ENCODE results near the gene CDHR1.

The CDHR1 gene

GRCh38 chr10:84264611-84265141, 70.3 kb downstream of the CDHR1 start:
- peak; percentile 58 for DNase-seq (ENCODE audit: low read depth)

DNA sequence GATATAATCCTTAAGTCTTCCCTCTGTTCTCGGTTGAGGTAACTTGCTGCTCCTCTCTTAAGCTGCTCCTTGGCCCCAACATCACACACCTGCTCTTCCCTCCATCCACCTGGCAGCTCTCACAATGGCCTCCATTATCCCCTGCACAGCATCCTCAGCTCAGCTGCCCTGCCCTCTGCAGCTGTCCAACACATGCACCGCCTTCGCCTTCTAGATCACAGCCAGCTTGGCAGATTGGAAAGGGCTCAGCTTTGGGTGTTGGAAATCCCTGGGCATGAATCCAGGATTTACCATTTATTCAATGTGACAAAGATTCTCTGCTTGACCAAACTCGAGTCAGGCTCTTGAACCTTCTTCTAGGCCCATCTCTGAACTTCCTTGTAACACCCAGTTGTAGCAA, 71.1 kb downstream of the CDHR1 start:
- no peak for DNase-seq (ENCODE audit: low read depth)

- peak; percentile 39 for DNase-seq (ENCODE audit: low read depth)
These were observed 73.3 kb downstream of the CDHR1 start for GRCh38 chr10:84267503-84268126.

- DNase-seq (ENCODE audit: low read depth), result no peak
These were observed 74.8 kb downstream of the CDHR1 start for GRCh38 chr10:84269162-84269561.
